Immature natural killer cell (primary cell): ENCODE measurements around the gene TDP2. TPM values are rescaled to one million over a fixed set of nuclear protein-coding genes. Genes with fewer than 3 reads are reported as not detected.
"Not testable (repeated sequence)": the region's sequence is repeated elsewhere in the genome, so short reads cannot be mapped to it uniquely, and the experiment has no call there.

Source experiments
- DNase-seq, 3 donors: peaks; one replicate each; pipeline ENCODE4 v3.0.0; 2022; ENCODE audit warnings: mixed read lengths in 1 of 3
- H3K27ac Mint-ChIP-seq, 6 donors: one replicate each; pipeline ENCODE4 v1.8.0; 2020; ENCODE audit warnings: mixed read lengths in 6 of 6, mild to moderate bottlenecking in 5 of 6, inconsistent platforms in 4 of 6, moderate library complexity in 3 of 6
- H3K27me3 Mint-ChIP-seq, 3 donors: one replicate each; pipeline ENCODE4 v1.8.0; 2020 to 2021; ENCODE audit warnings: low read depth in 3 of 3, mild to moderate bottlenecking in 3 of 3, mixed read lengths in 3 of 3, moderate library complexity in 3 of 3, inconsistent platforms in 1 of 3
- H3K36me3 Mint-ChIP-seq, 3 donors: one replicate each; pipeline ENCODE4 v1.8.0; 2020; ENCODE audit warnings: mixed read lengths in 3 of 3, inconsistent platforms in 2 of 3, mild to moderate bottlenecking in 2 of 3
- H3K4me1 Mint-ChIP-seq, 2 donors: one replicate each; pipeline ENCODE4 v1.8.0; 2020; ENCODE audit warnings: inconsistent platforms in 2 of 2, mild to moderate bottlenecking in 2 of 2, mixed read lengths in 2 of 2, moderate library complexity in 1 of 2
- H3K4me3 Mint-ChIP-seq, 5 donors: one replicate each; pipeline ENCODE4 v1.8.0; 2020; ENCODE audit warnings: mild to moderate bottlenecking in 5 of 5, mixed read lengths in 5 of 5, inconsistent platforms in 3 of 5, moderate library complexity in 3 of 5
- H3K9me3 Mint-ChIP-seq, 6 donors: one replicate each; pipeline ENCODE4 v1.8.0; 2020; ENCODE audit warnings: mild to moderate bottlenecking in 6 of 6, mixed read lengths in 6 of 6, inconsistent platforms in 4 of 6, moderate library complexity in 3 of 6
- polyA plus RNA-seq, 3 donors: library from polyadenylated mRNA; unstranded; fragments of 300-500 nt; fragmentation: Illumina TruSeq; gene quantifications; one replicate each; pipeline ENCODE4 v1.2.3, GENCODE V29; 2021

Gene TDP2
- polyA plus RNA-seq, 3 donors from 2014 or later: 40.6 to 49.7 (median 46.5) TPM

- no peak for DNase-seq
- peaks cover 0 to 10% (median 6%) of the 10 kb centered on the region in 3 donors for H3K27me3 Mint-ChIP-seq
Measured at GRCh38 chr6:24650365-24650764, 16.3 kb downstream of the TDP2 start.

GRCh38 chr6:24649691-24650090, 17.0 kb downstream of the TDP2 start:
- H3K9me3 Mint-ChIP-seq: no peaks in the 10 kb centered on the region
- peak overlapping the region in 2 of 6 donors; percentile 25 to 49 for H3K27ac Mint-ChIP-seq
- DNase-seq: no peak
- H3K4me3 Mint-ChIP-seq: no peak overlapping the region
- H3K36me3 Mint-ChIP-seq: peaks cover 5 to 15% (median 12%) of the 10 kb centered on the region in 3 donors
- H3K27me3 Mint-ChIP-seq: peaks cover 0 to 12% (median 6%) of the 10 kb centered on the region in 3 donors
- H3K4me1 Mint-ChIP-seq: peaks cover 14 to 26% of the 10 kb centered on the region in 2 donors

More at GRCh38 chr6:24650365-24650764, 16.3 kb downstream of the TDP2 start:
- Mint-ChIP-seq H3K36me3 (peaks cover 5 to 15% (median 12%) of the 10 kb centered on the region in 3 donors), H3K27ac (peak overlapping the region in 2 of 6 donors; percentile 22 to 25), H3K4me1 (peaks cover 10 to 26% of the 10 kb centered on the region in 2 donors), H3K9me3 (no peaks in the 10 kb centered on the region), H3K4me3 (no peak overlapping the region)

- Mint-ChIP-seq H3K9me3 (no peaks in the 10 kb centered on the region), H3K27ac (peak overlapping the region in 2 of 6 donors; percentile 3 to 15), H3K27me3 (peaks cover 0 to 12% (median 9%) of the 10 kb centered on the region in 3 donors), H3K36me3 (peaks cover 5 to 8% (median 5%) of the 10 kb centered on the region in 3 donors), H3K4me1 (peaks cover 14 to 18% of the 10 kb centered on the region in 2 donors), H3K4me3 (no peak overlapping the region)
- no peak for DNase-seq
Measured at GRCh38 chr6:24648276-24648675, 18.4 kb downstream of the TDP2 start.

- peaks cover 14 to 18% of the 10 kb centered on the region in 2 donors for H3K4me1 Mint-ChIP-seq
- peaks cover 3 to 12% (median 9%) of the 10 kb centered on the region in 3 donors for H3K27me3 Mint-ChIP-seq
- peak overlapping the region; percentile 85 to 96 (median 93) for H3K4me3 Mint-ChIP-seq
- peak overlapping the region in 1 of 6 donors; percentile 65 for H3K27ac Mint-ChIP-seq
- H3K9me3 Mint-ChIP-seq: no peaks in the 10 kb centered on the region
- H3K36me3 Mint-ChIP-seq: peaks cover 0 to 2% (median 0%) of the 10 kb centered on the region in 3 donors
- DNase-seq: no peak
Measured at GRCh38 chr6:24646771-24647170, 19.9 kb downstream of the TDP2 start.

- Mint-ChIP-seq H3K4me3 (no peak overlapping the region), H3K27me3 (peaks cover 5 to 17% (median 16%) of the 10 kb centered on the region in 3 donors), H3K27ac (no peak overlapping the region), H3K9me3 (no peaks in the 10 kb centered on the region), H3K36me3 (no peaks in the 10 kb centered on the region), H3K4me1 (peaks cover 14 to 18% of the 10 kb centered on the region in 2 donors)
- DNase-seq: no peak
Measured at GRCh38 chr6:24644377-24644776, 22.3 kb downstream of the TDP2 start.

GRCh38 chr6:24643920-24644319, 22.8 kb downstream of the TDP2 start:
- Mint-ChIP-seq H3K4me3 (no peak overlapping the region), H3K36me3 (peaks cover 0 to 4% (median 0%) of the 10 kb centered on the region in 3 donors), H3K27me3 (peaks cover 9 to 18% (median 17%) of the 10 kb centered on the region in 3 donors), H3K27ac (no peak overlapping the region), H3K9me3 (no peaks in the 10 kb centered on the region), H3K4me1 (peaks cover 14 to 18% of the 10 kb centered on the region in 2 donors)
- no peak for DNase-seq

- no peak for DNase-seq
- Mint-ChIP-seq H3K4me3 (no peak overlapping the region), H3K4me1 (peaks cover 14 to 18% of the 10 kb centered on the region in 2 donors), H3K36me3 (peaks cover 0 to 4% (median 3%) of the 10 kb centered on the region in 3 donors), H3K9me3 (no peaks in the 10 kb centered on the region), H3K27ac (no peak overlapping the region), H3K27me3 (peaks cover 13 to 23% (median 17%) of the 10 kb centered on the region in 3 donors)
Measured at GRCh38 chr6:24642061-24642460, 24.6 kb downstream of the TDP2 start.

GRCh38 chr6:24640631-24641030, 26.1 kb downstream of the TDP2 start:
- Mint-ChIP-seq H3K27me3 (peaks cover 9 to 19% (median 13%) of the 10 kb centered on the region in 3 donors), H3K27ac (peak overlapping the region in 1 of 6 donors; percentile 24)
- not testable (repeated sequence) for H3K9me3 Mint-ChIP-seq, DNase-seq, H3K4me3 Mint-ChIP-seq, H3K4me1 Mint-ChIP-seq, H3K36me3 Mint-ChIP-seq

GRCh38 chr6:24640166-24640565, 26.5 kb downstream of the TDP2 start:
- Mint-ChIP-seq H3K4me1 (peaks cover 3 to 4% of the 10 kb centered on the region in 2 donors), H3K9me3 (no peaks in the 10 kb centered on the region), H3K27ac (no peak overlapping the region), H3K27me3 (peaks cover 10 to 21% (median 13%) of the 10 kb centered on the region in 3 donors), H3K36me3 (peaks cover 0 to 4% (median 3%) of the 10 kb centered on the region in 3 donors), H3K4me3 (no peak overlapping the region)
- no peak for DNase-seq

GRCh38 chr6:24636681-24637080, 30.0 kb downstream of the TDP2 start:
- no peaks in the 10 kb centered on the region for H3K9me3 Mint-ChIP-seq
- H3K27ac Mint-ChIP-seq: no peak overlapping the region
- H3K4me3 Mint-ChIP-seq: no peak overlapping the region
- H3K36me3 Mint-ChIP-seq: peaks cover 0 to 4% (median 3%) of the 10 kb centered on the region in 3 donors
- DNase-seq: no peak
- no peaks in the 10 kb centered on the region for H3K4me1 Mint-ChIP-seq
- peaks cover 14 to 24% (median 20%) of the 10 kb centered on the region in 3 donors for H3K27me3 Mint-ChIP-seq

GRCh38 chr6:24632573-24632972, 34.1 kb downstream of the TDP2 start:
- Mint-ChIP-seq H3K9me3 (no peaks in the 10 kb centered on the region), H3K27ac (no peak overlapping the region), H3K4me1 (no peaks in the 10 kb centered on the region), H3K27me3 (peaks cover 7 to 29% (median 9%) of the 10 kb centered on the region in 3 donors), H3K36me3 (no peaks in the 10 kb centered on the region), H3K4me3 (no peak overlapping the region)
- no peak for DNase-seq

GRCh38 chr6:24631671-24632070, 35.0 kb downstream of the TDP2 start:
- no peaks in the 10 kb centered on the region for H3K9me3 Mint-ChIP-seq
- no peaks in the 10 kb centered on the region for H3K4me1 Mint-ChIP-seq
- DNase-seq: no peak
- H3K27ac Mint-ChIP-seq: no peak overlapping the region
- no peaks in the 10 kb centered on the region for H3K36me3 Mint-ChIP-seq
- no peak overlapping the region for H3K4me3 Mint-ChIP-seq
- H3K27me3 Mint-ChIP-seq: peaks cover 7 to 29% (median 9%) of the 10 kb centered on the region in 3 donors

- H3K27me3 Mint-ChIP-seq: peaks cover 7 to 30% (median 9%) of the 10 kb centered on the region in 3 donors
- no peaks in the 10 kb centered on the region for H3K4me1 Mint-ChIP-seq
- H3K36me3 Mint-ChIP-seq: no peaks in the 10 kb centered on the region
- no peak overlapping the region for H3K27ac Mint-ChIP-seq
- H3K9me3 Mint-ChIP-seq: no peaks in the 10 kb centered on the region
- DNase-seq: no peak
- no peak overlapping the region for H3K4me3 Mint-ChIP-seq
Measured at GRCh38 chr6:24630856-24631505, 35.7 kb downstream of the TDP2 start.

- H3K27ac Mint-ChIP-seq: peak overlapping the region in 1 of 6 donors; percentile 17
- H3K9me3 Mint-ChIP-seq: no peaks in the 10 kb centered on the region
- no peak for DNase-seq
- peaks cover 3 to 8% (median 6%) of the 10 kb centered on the region in 3 donors for H3K27me3 Mint-ChIP-seq
- H3K4me1 Mint-ChIP-seq: no peaks in the 10 kb centered on the region
- no peak overlapping the region for H3K4me3 Mint-ChIP-seq
- no peaks in the 10 kb centered on the region for H3K36me3 Mint-ChIP-seq
Measured at GRCh38 chr6:24621626-24622289, 44.9 kb downstream of the TDP2 start.
